A673 (cell line): ENCODE measurements around the gene MSI2. TPM values are rescaled to one million over a fixed set of nuclear protein-coding genes. Genes with fewer than 3 reads are reported as not detected.

ENCODE experiments used
- BruUV-seq: library from RNA; stranded (reverse); fragments of 400-500 nt; replicated peaks from 2 replicates; lab custom pipeline; 2021; lab: Mats Ljungman, UMichigan
- CTCF ChIA-PET: fragments of 300-600 bp; sonication (Branson Sonifier 250); formaldehyde crosslinking; loops from one replicate; lab custom pipeline; 2022; ENCODE audit warnings: antibody characterized with exemption; lab: Charles Lee
- POLR2A ChIA-PET: fragments of 300-600 bp; sonication (Branson Sonifier 250); formaldehyde crosslinking; loops from one replicate; lab custom pipeline; 2022; ENCODE audit warnings: antibody characterized with exemption; ENCODE audit not compliant: low non-redundant PET; lab: Charles Lee
- DNase-seq: peaks from one replicate; pipeline ENCODE4 v3.0.0-alpha.2; 2015; ENCODE audit warnings: low spot score
- H3K27ac ChIP-seq: fragments of 200-600 bp; sonication (generic); 2 replicates; pipeline ENCODE4 v1.5.1; 2016; ENCODE audit warnings: mixed run types, low read depth, mild to moderate bottlenecking, mixed read lengths, antibody characterized with exemption, low read length; ENCODE audit not compliant: poor library complexity, severe bottlenecking
- H3K27me3 ChIP-seq: fragments of 200-600 bp; sonication (generic); replicated peaks from 2 replicates; pipeline ENCODE4 v1.6.1; 2017; ENCODE audit warnings: mixed run types, low read depth, mild to moderate bottlenecking, mixed read lengths, antibody characterized with exemption, low read length; ENCODE audit not compliant: insufficient read depth, poor library complexity
- H3K36me3 ChIP-seq: fragments of 200-600 bp; sonication (generic); 2 replicates; pipeline ENCODE4 v1.6.1; 2016; ENCODE audit warnings: mixed run types, mild to moderate bottlenecking, mixed read lengths, antibody characterized with exemption, low read length; ENCODE audit not compliant: insufficient read depth, poor library complexity, severe bottlenecking
- H3K4me1 ChIP-seq: fragments of 200-600 bp; sonication (generic); 2 replicates; pipeline ENCODE4 v1.6.1; 2017; ENCODE audit warnings: mixed run types, mild to moderate bottlenecking, mixed read lengths, antibody characterized with exemption, low read length; ENCODE audit not compliant: insufficient read depth, poor library complexity, severe bottlenecking
- H3K4me3 ChIP-seq: fragments of 200-600 bp; sonication (generic); 2 replicates; pipeline ENCODE4 v1.5.1; 2016; ENCODE audit warnings: low read depth, mixed run types, mild to moderate bottlenecking, mixed read lengths, low read length; ENCODE audit not compliant: poor library complexity, severe bottlenecking
- H3K9me3 ChIP-seq: fragments of 200-600 bp; sonication (generic); 2 replicates; pipeline ENCODE4 v1.6.1; 2016; ENCODE audit warnings: mixed run types, low read depth, mild to moderate bottlenecking, mixed read lengths, antibody characterized with exemption, low read length; ENCODE audit not compliant: poor library complexity, severe bottlenecking
- CTCF ChIP-seq: fragments of 300-800, 200-600 bp; sonication (generic); conservative IDR thresholded peaks from 2 replicates; pipeline ENCODE4 v1.5.1; 2017; ENCODE audit warnings: low read depth, mild to moderate bottlenecking, antibody characterized with exemption, low read length, moderate library complexity, mixed read lengths
- EZH2 ChIP-seq: fragments of 200-600 bp; sonication (generic); IDR thresholded peaks from 2 replicates; pipeline ENCODE4 v1.6.1; 2017; ENCODE audit warnings: borderline replicate concordance, low read depth, mild to moderate bottlenecking, mixed read lengths, antibody characterized with exemption, low read length; ENCODE audit not compliant: poor library complexity, severe bottlenecking
- intact Hi-C: fragments of 100-400 bp; cut with micrococcal nuclease; formaldehyde crosslinking; loops from one replicate; pipeline ENCODE4 v1.10.0; 2022; ENCODE audit not compliant: unreplicated experiment
- total RNA-seq: library from RNA; stranded (reverse); gene quantifications from 2 replicates; pipeline ENCODE4 v1.2.3, GENCODE V29; 2021

MSI2 gene
- total RNA-seq, 1 experiment from 2014 or later, result 108 TPM

DNA sequence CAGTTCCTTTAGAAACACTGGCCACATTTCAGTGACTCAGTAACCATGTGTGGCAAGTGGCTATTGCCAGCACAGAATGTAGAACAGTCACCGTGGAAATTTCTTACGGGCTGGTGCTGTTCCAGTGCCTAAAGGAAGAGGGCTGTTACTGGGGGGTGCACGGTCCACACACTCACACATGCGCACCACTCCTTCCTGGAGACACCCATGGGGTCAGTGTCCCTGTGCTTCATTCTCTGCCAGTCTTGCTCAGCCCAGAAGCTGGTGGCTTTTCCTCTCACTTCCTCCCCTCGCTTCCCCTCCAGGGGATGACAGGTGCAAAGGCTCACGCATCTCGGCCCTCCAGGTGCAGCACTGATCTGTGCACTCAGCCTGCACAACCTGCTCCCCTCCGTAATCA is 373.1 kb downstream of the MSI2 start:
- ChIA-PET CTCF (no interaction called here), POLR2A (interaction anchor here (0.6 kb wide), 1 partner anchor 12 kb away, joined by 3 read pairs; no protein-coding TSS in a partner anchor)
- H3K27ac ChIP-seq, result no peak overlapping the region
- no peaks in the 10 kb centered on the region for H3K9me3 ChIP-seq
- no peaks in the 10 kb centered on the region for H3K27me3 ChIP-seq
- no peaks in the 10 kb centered on the region for H3K36me3 ChIP-seq
- BruUV-seq, result no TSS peak
- intact Hi-C loops, result no loop called here
- no peaks in the 10 kb centered on the region for H3K4me1 ChIP-seq
- DNase-seq, result no peak
- TF ChIP-seq CTCF (no peak), EZH2 (no peak)
- no peak overlapping the region for H3K4me3 ChIP-seq

- no peaks in the 10 kb centered on the region for H3K4me1 ChIP-seq
- H3K36me3 ChIP-seq, result no peaks in the 10 kb centered on the region
- no peak overlapping the region for H3K27ac ChIP-seq
- H3K27me3 ChIP-seq, result no peaks in the 10 kb centered on the region
- POLR2A ChIA-PET, result no interaction called here
- no TSS peak for BruUV-seq
- no peak for TF ChIP-seq EZH2
- no peak for TF ChIP-seq CTCF
- no peak for DNase-seq
- intact Hi-C loops, result no loop called here
- H3K4me3 ChIP-seq, result no peak overlapping the region
- H3K9me3 ChIP-seq, result no peaks in the 10 kb centered on the region
- CTCF ChIA-PET, result no interaction called here
Observed at GRCh38 chr17:57629886-57630285, 373.6 kb downstream of the MSI2 start.

DNA sequence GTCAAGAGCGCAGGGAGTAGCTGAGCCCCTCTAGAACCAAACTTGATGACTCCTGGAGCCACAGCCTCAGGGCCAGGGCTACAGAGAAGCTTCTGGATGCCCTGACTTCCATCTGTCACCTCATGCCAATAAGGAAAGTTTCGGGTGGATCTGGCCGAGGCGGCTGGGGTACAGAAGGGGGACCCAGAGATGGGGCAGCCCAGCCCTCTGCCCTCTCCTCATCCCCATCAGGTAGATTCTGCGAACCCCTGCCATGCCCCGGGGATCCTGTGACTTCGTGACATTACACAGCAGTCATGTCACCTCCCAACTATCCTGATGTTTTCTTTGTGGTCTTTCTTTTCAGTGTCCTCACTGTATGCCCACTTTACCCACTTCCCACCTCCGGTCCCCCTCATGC is 374.4 kb downstream of the MSI2 start:
- Histone ChIP-seq H3K27me3 (no peaks in the 10 kb centered on the region), H3K4me1 (no peaks in the 10 kb centered on the region), H3K36me3 (no peaks in the 10 kb centered on the region), H3K27ac (no peak overlapping the region), H3K4me3 (no peak overlapping the region), H3K9me3 (no peaks in the 10 kb centered on the region)
- ChIA-PET CTCF (no interaction called here), POLR2A (no interaction called here)
- TF ChIP-seq EZH2, result no peak
- no peak for TF ChIP-seq CTCF
- BruUV-seq, result no TSS peak
- no peak for DNase-seq
- intact Hi-C loops, result no loop called here
